ENCODE results near the gene TMCO5A. TPM values are rescaled to one million over a fixed set of nuclear protein-coding genes. Genes with fewer than 3 reads are reported as not detected.

Gene TMCO5A
- total RNA-seq, 1 experiment from 2014 or later, result not detected

GRCh38 chr15:37921527-37922385 lies 12.7 kb upstream of the TMCO5A start:
- Histone ChIP-seq H3K9me3 (ENCODE audit: control insufficient read depth, insufficient read depth, low read depth, low read length) (no peaks in the 10 kb centered on the region; the same call in 1 of the 2 replicates), H3K4me1 (ENCODE audit: control insufficient read depth, insufficient read depth, low read length) (no peaks in the 10 kb centered on the region), H3K4me3 (ENCODE audit: low read depth in 2 of 2, low read length in 2 of 2) (no peak overlapping the region), H3K27ac (ENCODE audit: low read length) (no peak overlapping the region), H3K36me3 (ENCODE audit: control insufficient read depth, insufficient read depth, low read length) (no peaks in the 10 kb centered on the region), H3K27me3 (ENCODE audit: control insufficient read depth, insufficient read depth, low read length) (no peaks in the 10 kb centered on the region)
- no TSS peak for BruUV-seq (replicated peaks)
- TF ChIP-seq, protein P1, sequence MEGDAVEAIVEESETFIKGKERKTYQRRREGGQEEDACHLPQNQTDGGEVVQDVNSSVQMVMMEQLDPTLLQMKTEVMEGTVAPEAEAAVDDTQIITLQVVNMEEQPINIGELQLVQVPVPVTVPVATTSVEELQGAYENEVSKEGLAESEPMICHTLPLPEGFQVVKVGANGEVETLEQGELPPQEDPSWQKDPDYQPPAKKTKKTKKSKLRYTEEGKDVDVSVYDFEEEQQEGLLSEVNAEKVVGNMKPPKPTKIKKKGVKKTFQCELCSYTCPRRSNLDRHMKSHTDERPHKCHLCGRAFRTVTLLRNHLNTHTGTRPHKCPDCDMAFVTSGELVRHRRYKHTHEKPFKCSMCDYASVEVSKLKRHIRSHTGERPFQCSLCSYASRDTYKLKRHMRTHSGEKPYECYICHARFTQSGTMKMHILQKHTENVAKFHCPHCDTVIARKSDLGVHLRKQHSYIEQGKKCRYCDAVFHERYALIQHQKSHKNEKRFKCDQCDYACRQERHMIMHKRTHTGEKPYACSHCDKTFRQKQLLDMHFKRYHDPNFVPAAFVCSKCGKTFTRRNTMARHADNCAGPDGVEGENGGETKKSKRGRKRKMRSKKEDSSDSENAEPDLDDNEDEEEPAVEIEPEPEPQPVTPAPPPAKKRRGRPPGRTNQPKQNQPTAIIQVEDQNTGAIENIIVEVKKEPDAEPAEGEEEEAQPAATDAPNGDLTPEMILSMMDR (IDR thresholded peaks at IDR 0.05), result no peak
- TF ChIP-seq POLR2AphosphoS5 (IDR thresholded peaks at IDR 0.05; ENCODE audit: low read depth, low read length) (no peak), SIN3A (IDR thresholded peaks at IDR 0.05; ENCODE audit: borderline replicate concordance, insufficient read depth, low read depth, low read length) (no peak), TCF7L2 (IDR thresholded peaks at IDR 0.05; ENCODE audit: low read depth, low read length) (no peak)
- intact Hi-C loops (cut with micrococcal nuclease; ENCODE audit: unreplicated experiment), result no loop called here
- in situ Hi-C loops (cut with HindIII; ENCODE audit: low pct_unique_long_range_greater_than_20kb, low sequenced_read_pairs), result no loop called here
- DNase-seq (ENCODE audit: low read depth, low spot score), result no peak
- ChIA-PET POLR2A (no interaction called here), CTCF (no interaction called here)
- no peak for ATAC-seq

DNA sequence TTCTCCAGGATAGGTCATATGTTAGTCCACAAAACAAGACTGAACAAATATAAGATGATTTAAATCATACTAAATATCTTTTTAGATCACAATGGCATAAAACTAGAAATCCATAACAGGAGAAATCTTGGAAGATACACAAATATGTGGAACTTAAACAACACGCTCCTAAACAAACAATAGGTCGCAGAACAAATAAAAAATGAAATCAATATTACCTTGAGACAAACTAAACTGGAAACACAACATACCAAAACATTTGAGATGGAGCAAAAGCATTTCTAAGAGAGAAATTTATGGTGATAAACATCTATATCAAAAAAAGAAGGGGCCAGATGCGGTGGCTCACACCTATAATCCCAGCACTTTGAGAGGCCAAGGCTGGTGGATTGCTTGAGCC lies 8.3 kb upstream of the TMCO5A start:
- POLR2A ChIA-PET, result no interaction called here
- Histone ChIP-seq H3K36me3 (ENCODE audit: control insufficient read depth, insufficient read depth, low read length) (no peaks in the 10 kb centered on the region), H3K9me3 (ENCODE audit: control insufficient read depth, insufficient read depth, low read depth, low read length) (no peaks in the 10 kb centered on the region; the same call in 1 of the 2 replicates), H3K4me1 (ENCODE audit: control insufficient read depth, insufficient read depth, low read length) (no peaks in the 10 kb centered on the region), H3K27me3 (ENCODE audit: control insufficient read depth, insufficient read depth, low read length) (no peaks in the 10 kb centered on the region), H3K27ac (ENCODE audit: low read length) (no peak overlapping the region), H3K4me3 (ENCODE audit: low read depth in 2 of 2, low read length in 2 of 2) (no peak overlapping the region)
- ATAC-seq (no peak), DNase-seq (ENCODE audit: low read depth, low spot score) (no peak)
- in situ Hi-C loops (cut with HindIII; ENCODE audit: low pct_unique_long_range_greater_than_20kb, low sequenced_read_pairs) (no loop called here), intact Hi-C loops (cut with micrococcal nuclease; ENCODE audit: unreplicated experiment) (no loop called here)
- CTCF ChIA-PET, result no interaction called here
- no peak for TF ChIP-seq REST (IDR thresholded peaks at IDR 0.05; ENCODE audit: insufficient read depth in 1 of 2, low read depth in 2 of 2, low read length in 1 of 2)
- TF ChIP-seq, protein P1 (IDR thresholded peaks at IDR 0.05), result no peak
- no peak for TF ChIP-seq SIN3A (IDR thresholded peaks at IDR 0.05; ENCODE audit: borderline replicate concordance, insufficient read depth, low read depth, low read length)
- no peak for TF ChIP-seq POLR2AphosphoS5 (IDR thresholded peaks at IDR 0.05; ENCODE audit: low read depth, low read length)
- TF ChIP-seq TCF7L2 (IDR thresholded peaks at IDR 0.05; ENCODE audit: low read depth, low read length), result no peak
- BruUV-seq (replicated peaks), result no TSS peak

Measured in Panc1 (cell line).